Fibroblast of the aortic adventitia (primary cell): ENCODE data around the gene DLX2. TPM values are rescaled to one million over a fixed set of nuclear protein-coding genes. Genes with fewer than 3 reads are reported as not detected.

Experiments
- DNase-seq: peaks from one replicate; pipeline ENCODE4 v3.0.0-alpha.2; 2010; ENCODE audit warnings: low read depth
- H3K4me3 ChIP-seq: 2 replicates; pipeline ENCODE4 v1.5.1; 2011; ENCODE audit warnings: low read depth, mild to moderate bottlenecking, control low read depth, low read length, moderate library complexity
- total RNA-seq: library from RNA; depleted of rRNA; stranded (reverse); fragments of >200 nt; gene quantifications from 2 replicates; pipeline ENCODE4 v1.2.3, GENCODE V29; 2012; ENCODE audit warnings: low replicate concordance
- TF ChIP-seq, protein P1 (sequence below): IDR thresholded peaks from 2 replicates; pipeline ENCODE4 v1.5.1; 2011; ENCODE audit warnings: mild to moderate bottlenecking, low read length, control low read depth, inconsistent platforms; ENCODE audit not compliant: insufficient read depth

DLX2 gene
- total RNA-seq, 1 donor, result 0.72 TPM

DNA sequence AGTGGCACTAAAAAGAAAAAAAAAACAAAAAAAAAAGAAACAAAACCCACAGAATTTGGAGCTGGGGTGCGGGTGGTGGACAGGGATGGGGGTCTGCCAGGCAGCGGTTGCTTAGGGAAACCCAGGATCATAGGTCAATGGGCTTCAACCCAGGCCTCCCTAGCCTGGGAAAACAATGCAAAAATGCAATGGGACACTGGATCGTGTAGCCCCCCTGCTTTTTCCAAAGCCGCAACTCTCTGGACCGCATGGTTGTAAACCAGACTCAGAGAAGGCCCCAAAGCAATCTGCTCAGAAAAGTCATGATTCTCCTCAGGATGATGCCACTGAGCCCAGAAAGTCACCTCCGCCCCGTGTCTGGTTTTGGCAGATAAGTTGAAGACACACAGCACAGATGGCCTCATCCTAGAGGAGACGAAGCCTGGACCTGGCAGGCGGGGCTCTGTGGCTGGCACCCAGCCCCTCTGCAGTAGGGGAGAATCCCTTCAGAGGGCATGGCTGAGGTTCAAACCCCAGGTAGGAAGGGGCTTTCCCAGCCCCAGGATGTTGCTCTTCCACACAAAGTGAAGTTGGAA lies 5.1 kb downstream of the DLX2 start:
- peak; percentile 12 for DNase-seq
- TF ChIP-seq, protein P1, sequence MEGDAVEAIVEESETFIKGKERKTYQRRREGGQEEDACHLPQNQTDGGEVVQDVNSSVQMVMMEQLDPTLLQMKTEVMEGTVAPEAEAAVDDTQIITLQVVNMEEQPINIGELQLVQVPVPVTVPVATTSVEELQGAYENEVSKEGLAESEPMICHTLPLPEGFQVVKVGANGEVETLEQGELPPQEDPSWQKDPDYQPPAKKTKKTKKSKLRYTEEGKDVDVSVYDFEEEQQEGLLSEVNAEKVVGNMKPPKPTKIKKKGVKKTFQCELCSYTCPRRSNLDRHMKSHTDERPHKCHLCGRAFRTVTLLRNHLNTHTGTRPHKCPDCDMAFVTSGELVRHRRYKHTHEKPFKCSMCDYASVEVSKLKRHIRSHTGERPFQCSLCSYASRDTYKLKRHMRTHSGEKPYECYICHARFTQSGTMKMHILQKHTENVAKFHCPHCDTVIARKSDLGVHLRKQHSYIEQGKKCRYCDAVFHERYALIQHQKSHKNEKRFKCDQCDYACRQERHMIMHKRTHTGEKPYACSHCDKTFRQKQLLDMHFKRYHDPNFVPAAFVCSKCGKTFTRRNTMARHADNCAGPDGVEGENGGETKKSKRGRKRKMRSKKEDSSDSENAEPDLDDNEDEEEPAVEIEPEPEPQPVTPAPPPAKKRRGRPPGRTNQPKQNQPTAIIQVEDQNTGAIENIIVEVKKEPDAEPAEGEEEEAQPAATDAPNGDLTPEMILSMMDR, result no peak
- H3K4me3 ChIP-seq, result peak overlapping the region; percentile 72

DNA sequence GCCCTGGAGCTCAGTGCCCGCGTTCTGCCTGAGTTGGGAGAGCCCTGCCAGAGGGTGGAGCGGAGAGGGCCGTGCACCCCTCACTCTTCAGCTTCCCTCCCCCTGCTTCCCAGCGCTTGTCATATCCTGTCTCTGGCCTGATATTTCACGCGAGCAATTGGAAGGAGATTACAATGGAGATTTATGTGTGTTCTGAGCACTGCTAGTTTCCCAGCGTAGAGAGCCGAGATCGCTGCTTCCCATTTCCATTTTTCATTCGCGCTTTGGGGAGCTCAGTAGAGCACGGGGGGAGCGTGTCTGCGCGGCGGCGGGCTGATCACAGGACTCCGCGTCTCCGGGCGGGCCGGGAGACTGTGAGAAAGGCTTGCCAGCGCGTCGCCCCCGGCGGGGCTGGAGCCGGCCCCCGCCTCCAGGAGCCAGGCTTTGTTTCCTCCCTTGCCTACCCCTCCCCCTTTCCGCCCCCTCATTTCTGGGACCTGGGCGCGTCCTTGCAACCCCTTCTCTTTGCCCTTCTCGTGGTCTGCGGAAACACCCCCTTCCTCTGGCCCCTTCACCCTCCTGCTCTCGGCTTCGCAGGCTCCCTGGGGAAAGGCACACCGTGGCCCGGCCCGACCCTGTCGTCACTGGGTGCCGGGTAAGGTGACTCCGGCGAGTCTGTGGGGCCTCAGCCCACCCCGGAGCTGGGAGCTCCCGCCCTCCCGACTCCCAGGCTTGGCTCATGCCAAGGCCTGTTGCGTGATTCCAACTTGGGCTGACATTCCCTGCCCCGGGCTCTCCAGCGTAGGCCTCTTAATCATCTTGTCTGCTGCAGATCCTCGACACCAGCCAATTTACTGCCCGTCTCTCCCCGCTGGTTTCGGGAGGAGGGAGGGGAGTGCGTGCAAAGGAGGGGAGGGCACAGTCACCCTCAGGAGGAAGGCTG lies 5.8 kb downstream of the DLX2 start:
- TF ChIP-seq, protein P1, result no peak
- peak overlapping the region; percentile 72 for H3K4me3 ChIP-seq
- DNase-seq, result peak; percentile 87

DNA sequence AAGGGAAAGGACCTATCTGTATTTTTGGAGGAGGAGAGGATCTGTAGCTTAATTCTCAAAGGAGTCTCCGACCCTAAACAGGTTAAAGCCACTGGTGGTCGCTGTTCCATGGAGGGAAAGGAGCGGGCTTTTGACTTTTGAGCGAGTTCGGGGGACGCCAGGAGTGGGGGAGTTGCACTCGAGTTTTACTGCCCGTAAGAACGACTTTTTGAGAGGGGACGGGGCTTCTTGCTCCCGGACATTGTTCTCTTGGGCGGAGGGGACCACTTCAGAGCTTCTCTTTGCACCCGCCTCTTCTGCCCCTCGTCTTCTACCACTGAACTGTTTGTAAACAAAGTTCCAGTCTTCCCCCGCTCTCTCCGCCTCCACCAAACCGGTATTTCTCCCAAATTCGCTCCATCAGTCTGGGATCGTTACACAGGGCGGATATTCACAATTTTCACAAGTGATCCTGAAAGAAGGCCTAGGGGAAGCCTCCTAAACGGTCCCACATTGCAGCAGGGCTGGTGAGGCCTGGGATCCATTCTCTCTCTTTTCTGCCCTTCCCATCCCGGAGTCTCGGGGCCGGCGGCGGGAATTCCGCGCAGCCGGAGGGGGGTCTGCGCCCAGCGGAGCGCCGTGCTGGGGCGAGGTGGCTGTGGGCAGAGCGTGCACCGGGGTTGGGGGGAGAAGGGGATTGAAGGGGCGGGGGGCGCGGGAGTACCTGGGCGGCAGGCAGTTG lies 6.6 kb downstream of the DLX2 start:
- peak overlapping the region; percentile 72 for H3K4me3 ChIP-seq
- TF ChIP-seq, protein P1, result peak; percentile 35
- DNase-seq, result peak; percentile 43

DNA sequence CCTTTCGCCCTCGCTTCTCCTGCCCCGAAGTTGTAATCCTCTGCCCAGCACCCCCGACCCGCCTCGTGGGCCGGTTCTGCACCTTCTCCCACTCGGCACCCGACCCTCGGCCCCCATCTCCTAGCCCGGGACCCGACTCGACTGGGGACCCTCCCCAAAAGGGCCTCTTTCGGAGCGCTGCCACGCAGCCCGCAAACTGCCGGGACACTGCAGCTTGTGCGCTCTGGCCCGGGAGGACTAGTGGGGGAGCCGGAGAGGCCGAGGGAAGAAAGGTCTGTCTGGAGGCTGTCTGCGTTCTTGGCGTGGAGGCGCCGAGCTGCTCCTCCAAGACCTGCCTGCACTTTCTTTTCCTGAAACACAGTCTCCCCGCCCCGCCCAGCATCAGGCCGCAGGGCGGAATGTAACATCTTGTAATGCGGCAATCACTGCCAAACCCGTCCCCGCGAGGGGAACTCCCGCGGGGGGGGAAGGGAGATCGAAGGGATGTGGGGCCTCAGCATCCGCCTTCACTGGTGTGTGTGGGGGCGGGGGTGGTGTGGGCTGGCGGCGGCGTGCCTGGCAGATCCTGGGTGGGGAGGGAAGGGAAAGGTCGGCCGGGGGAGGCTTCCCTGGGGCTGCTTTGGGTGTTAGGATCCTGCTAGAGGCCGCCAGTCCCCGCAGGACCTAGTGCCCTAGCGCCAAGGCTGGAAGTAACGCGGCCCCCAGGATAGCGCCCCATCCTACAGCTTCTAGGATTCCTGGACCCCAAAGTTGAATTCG lies 7.4 kb downstream of the DLX2 start:
- peak overlapping the region; percentile 72 for H3K4me3 ChIP-seq
- TF ChIP-seq, protein P1, result no peak
- peak; percentile 91 for DNase-seq

DNA sequence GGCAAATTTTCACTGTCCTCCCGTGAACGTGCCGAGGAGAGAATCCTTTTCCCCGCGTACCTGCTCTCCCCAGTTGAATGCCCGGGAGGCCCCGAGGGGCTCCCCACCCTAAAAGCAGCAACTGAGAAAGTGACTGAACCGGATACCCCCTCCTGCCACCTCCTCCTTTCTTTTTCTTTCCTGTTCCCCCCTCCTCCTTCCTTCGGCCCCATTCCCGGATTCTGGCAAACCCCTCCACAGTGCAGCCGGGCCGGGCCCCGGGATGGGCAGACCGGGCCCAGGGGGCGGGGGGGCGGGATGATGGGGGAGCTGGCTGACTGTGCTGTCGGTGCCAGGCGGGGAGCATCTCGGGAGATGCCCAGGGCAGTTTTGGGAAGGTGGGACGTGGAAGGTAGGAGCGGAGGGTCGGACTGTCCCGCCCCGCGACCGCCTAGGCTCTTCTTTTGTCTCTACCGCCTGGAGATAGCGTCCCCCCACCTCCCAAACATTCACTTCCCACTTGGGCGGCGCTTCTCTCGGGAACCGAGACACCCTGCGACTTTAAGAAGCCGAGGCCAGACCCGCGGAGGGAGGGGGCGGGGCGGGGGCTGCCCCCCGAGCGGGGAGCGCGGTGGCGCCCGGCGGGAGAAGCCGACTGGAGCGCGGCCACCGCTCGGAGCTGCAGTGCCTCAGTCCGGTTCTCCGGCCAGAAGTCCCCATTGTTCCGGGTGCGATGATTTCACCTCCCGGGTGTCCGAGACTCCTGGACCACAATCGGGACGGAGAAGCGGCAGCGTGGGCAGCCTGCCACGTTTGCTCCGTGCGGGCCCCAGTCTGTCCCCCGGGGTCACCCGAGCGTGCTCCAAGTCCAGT lies 8.2 kb downstream of the DLX2 start:
- H3K4me3 ChIP-seq, result peak overlapping the region; percentile 72

More for the DNA sequence above, 8.2 kb downstream of the DLX2 start:
- DNase-seq, result peak; percentile 41
- TF ChIP-seq, protein P1, result no peak
